ENCODE data around the gene LMTK3. TPM values are rescaled to one million over a fixed set of nuclear protein-coding genes. Genes with fewer than 3 reads are reported as not detected.
A peak's percentile ranks its signal among the peaks of the same experiment; 100 is the strongest.

Gene LMTK3
- polyA plus RNA-seq, 1 of the 3 experiments (the other 2 are of a cell fraction), result 3.2 TPM

DNA sequence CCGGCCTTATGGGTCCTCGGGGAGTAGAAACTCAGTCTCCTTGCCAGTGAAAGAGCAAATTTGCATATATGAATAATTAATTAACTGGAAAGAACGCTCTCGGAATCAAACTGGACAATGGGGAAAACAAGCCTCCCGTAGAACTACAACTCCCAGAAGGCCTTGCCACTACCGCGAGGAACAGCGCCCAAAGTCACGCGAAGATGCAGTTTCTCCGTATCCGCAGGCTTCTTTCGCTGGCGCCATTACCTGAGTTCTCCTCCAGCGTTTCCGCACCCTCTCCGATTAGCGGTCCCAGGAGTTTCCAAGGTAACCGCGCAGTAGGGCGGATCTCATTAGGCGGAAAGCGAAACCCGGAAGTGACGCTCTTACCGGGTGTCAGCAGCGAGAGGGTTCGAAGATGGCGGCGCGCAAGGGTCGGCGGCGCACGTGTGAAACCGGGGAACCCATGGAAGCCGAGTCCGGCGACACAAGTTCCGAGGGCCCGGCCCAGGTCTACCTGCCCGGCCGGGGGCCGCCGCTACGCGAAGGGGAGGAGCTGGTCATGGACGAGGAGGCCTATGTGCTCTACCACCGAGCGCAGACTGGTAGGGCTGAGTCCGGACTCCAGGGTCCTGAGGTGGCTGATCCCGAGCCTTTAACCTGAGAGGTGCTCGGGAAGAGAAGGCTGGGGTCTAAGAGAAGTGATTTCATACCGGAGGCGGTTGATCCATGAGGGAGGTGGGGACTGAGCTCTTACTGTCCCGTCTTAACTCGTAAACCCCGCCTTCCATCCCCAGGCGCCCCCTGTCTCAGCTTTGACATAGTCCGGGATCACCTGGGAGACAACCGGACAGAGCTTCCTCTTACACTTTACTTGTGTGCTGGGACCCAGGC is 65.8 kb downstream of the LMTK3 start, which contains the start of gene GRWD1 (continued):
- TF ChIP-seq CTCF (IDR thresholded peaks at IDR 0.05) (0 out of 2 replicates have a peak, but pooled peaks have one; percentile 17), YY1 (IDR thresholded peaks at IDR 0.05; ENCODE audit: low read depth) (peak; percentile 96), ELF1 (IDR thresholded peaks at IDR 0.05) (peak; percentile 85), FOSL2 (IDR thresholded peaks at IDR 0.05; ENCODE audit: borderline replicate concordance, low read depth) (no peak)
- TF ChIP-seq, protein P1, sequence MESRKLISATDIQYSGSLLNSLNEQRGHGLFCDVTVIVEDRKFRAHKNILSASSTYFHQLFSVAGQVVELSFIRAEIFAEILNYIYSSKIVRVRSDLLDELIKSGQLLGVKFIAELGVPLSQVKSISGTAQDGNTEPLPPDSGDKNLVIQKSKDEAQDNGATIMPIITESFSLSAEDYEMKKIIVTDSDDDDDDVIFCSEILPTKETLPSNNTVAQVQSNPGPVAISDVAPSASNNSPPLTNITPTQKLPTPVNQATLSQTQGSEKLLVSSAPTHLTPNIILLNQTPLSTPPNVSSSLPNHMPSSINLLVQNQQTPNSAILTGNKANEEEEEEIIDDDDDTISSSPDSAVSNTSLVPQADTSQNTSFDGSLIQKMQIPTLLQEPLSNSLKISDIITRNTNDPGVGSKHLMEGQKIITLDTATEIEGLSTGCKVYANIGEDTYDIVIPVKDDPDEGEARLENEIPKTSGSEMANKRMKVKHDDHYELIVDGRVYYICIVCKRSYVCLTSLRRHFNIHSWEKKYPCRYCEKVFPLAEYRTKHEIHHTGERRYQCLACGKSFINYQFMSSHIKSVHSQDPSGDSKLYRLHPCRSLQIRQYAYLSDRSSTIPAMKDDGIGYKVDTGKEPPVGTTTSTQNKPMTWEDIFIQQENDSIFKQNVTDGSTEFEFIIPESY (IDR thresholded peaks at IDR 0.05; ENCODE audit: borderline replicate concordance, low read depth), result peak; percentile 98

GRCh38 chr19:48445256-48445605 is 66.4 kb downstream of the LMTK3 start:
- DNase-seq, result peak; percentile 90
- peaks cover 37% of the 10 kb centered on the region for H3K79me2 ChIP-seq (ENCODE audit: insufficient read depth)
- peaks cover 4 to 16% of the 10 kb centered on the region in 2 experiments; a peak in 2 of 4 replicates for H3K4me1 ChIP-seq (ENCODE audit: control insufficient read depth in 1 of 2, insufficient read depth in 2 of 2, low read depth in 1 of 2, low read length in 1 of 2)
- ChIA-PET POLR2A (interaction anchor here (0.9 to 1.4 kb wide), 4 partner anchors 82 to 174 kb away, joined by 3 to 5 read pairs (median 5); partner anchors contain the start of genes RPL18 and SPHK2), CTCF (interaction anchor here (0.6 to 2.4 kb wide), 20 partner anchors 8 to 444 kb away, joined by 3 to 10 read pairs (median 3); partner anchors contain the start of genes GRIN2D, KCNJ14, KDELR1 and TMEM143)
- H3K4me2 ChIP-seq, result peak overlapping the region; percentile 99
- no peaks in the 10 kb centered on the region for H3K9me2 ChIP-seq
- H2AFZ ChIP-seq (ENCODE audit: low read depth), result peak overlapping the region; percentile 87
- peak overlapping the region; percentile 89 to 92 for H3K27ac ChIP-seq (ENCODE audit: low read depth in 2 of 2, low read length in 1 of 2)
- no peaks in the 10 kb centered on the region for H3K27me3 ChIP-seq (ENCODE audit: insufficient read depth)
- H3K9ac ChIP-seq, result peak overlapping the region; percentile 92
- peaks cover 15 to 20% of the 10 kb centered on the region in 2 experiments for H3K36me3 ChIP-seq (replicated peaks in 1 of 2; ENCODE audit: control insufficient read depth in 1 of 2, insufficient read depth in 2 of 2, low read length in 1 of 2)
- H3K9me3 ChIP-seq, result no peaks in the 10 kb centered on the region
- 2% methylated on average over 6 of the region's 6 CpGs for WGBS (ENCODE audit: low lambda C conversion rate)
- peaks cover 18% of the 10 kb centered on the region for H3F3A ChIP-seq (replicated peaks; ENCODE audit: insufficient read depth)
- H3K4me3 ChIP-seq (ENCODE audit: low read depth in 2 of 2, low read length in 1 of 2), result peak overlapping the region; percentile 98 to 99
- no peaks in the 10 kb centered on the region for H4K20me1 ChIP-seq (ENCODE audit: insufficient read depth)
- TF ChIP-seq MEF2A (IDR thresholded peaks at IDR 0.05; ENCODE audit: borderline replicate concordance, low read depth), result no peak
- TF ChIP-seq, protein P2, sequence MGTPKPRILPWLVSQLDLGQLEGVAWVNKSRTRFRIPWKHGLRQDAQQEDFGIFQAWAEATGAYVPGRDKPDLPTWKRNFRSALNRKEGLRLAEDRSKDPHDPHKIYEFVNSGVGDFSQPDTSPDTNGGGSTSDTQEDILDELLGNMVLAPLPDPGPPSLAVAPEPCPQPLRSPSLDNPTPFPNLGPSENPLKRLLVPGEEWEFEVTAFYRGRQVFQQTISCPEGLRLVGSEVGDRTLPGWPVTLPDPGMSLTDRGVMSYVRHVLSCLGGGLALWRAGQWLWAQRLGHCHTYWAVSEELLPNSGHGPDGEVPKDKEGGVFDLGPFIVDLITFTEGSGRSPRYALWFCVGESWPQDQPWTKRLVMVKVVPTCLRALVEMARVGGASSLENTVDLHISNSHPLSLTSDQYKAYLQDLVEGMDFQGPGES (IDR thresholded peaks at IDR 0.05; ENCODE audit: low read depth, low read length), result no peak
- no peak for TF ChIP-seq CHD2 (IDR thresholded peaks at IDR 0.05; ENCODE audit: low read length, partially characterized antibody)
- TF ChIP-seq, protein P3, sequence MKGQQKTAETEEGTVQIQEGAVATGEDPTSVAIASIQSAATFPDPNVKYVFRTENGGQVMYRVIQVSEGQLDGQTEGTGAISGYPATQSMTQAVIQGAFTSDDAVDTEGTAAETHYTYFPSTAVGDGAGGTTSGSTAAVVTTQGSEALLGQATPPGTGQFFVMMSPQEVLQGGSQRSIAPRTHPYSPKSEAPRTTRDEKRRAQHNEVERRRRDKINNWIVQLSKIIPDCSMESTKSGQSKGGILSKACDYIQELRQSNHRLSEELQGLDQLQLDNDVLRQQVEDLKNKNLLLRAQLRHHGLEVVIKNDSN (IDR thresholded peaks at IDR 0.05; ENCODE audit: borderline replicate concordance, low read depth), result no peak
- TF ChIP-seq USF2 (IDR thresholded peaks at IDR 0.05; ENCODE audit: borderline replicate concordance, low read depth, low read length), result no peak
- TF ChIP-seq ELF1 (IDR thresholded peaks at IDR 0.05), result no peak
- TF ChIP-seq, protein P1 (IDR thresholded peaks at IDR 0.05; ENCODE audit: borderline replicate concordance, low read depth), result no peak
- no peak for TF ChIP-seq EZH2phosphoT487 (IDR thresholded peaks at IDR 0.05; ENCODE audit: borderline replicate concordance, low read depth)
- no peak for TF ChIP-seq RXRA (IDR thresholded peaks at IDR 0.05; ENCODE audit: borderline replicate concordance, low read depth)
- TF ChIP-seq RCOR1 (IDR thresholded peaks at IDR 0.05; ENCODE audit: low read length), result peak; percentile 98
- no peak for TF ChIP-seq JUND (IDR thresholded peaks at IDR 0.05)
- TF ChIP-seq, protein P4, sequence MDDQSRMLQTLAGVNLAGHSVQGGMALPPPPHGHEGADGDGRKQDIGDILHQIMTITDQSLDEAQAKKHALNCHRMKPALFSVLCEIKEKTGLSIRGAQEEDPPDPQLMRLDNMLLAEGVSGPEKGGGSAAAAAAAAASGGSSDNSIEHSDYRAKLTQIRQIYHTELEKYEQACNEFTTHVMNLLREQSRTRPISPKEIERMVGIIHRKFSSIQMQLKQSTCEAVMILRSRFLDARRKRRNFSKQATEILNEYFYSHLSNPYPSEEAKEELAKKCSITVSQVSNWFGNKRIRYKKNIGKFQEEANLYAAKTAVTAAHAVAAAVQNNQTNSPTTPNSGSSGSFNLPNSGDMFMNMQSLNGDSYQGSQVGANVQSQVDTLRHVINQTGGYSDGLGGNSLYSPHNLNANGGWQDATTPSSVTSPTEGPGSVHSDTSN (IDR thresholded peaks at IDR 0.05), result peak; percentile 19; the same call in 1 of the 2 replicates
- TF ChIP-seq NRF1 (IDR thresholded peaks at IDR 0.05; ENCODE audit: low read depth, low read length), result no peak
- TF ChIP-seq GABPA (IDR thresholded peaks at IDR 0.05; ENCODE audit: low read depth), result no peak

All from SK-N-SH (cell line).